HAP-1 (cell line): ENCODE results near the gene DST.

Experiments
- DNase-seq, 2 experiments: peaks; one replicate each; pipeline ENCODE4 v3.0.0-alpha.2; 2016 to 2020; ENCODE audit warnings: low spot score in 2 of 2
- H3K27me3 ChIP-seq: fragments of 250-450 bp; sonication (Bioruptor Pico); 2 replicates; pipeline ENCODE4 v1.5.1; 2020; ENCODE audit warnings: low read depth, mild to moderate bottlenecking, moderate library complexity
- H3K36me3 ChIP-seq: fragments of 250-450 bp; sonication (Bioruptor Pico); replicated peaks from 2 replicates; pipeline ENCODE4 v1.5.1; 2020; ENCODE audit warnings: mild to moderate bottlenecking
- H3K4me1 ChIP-seq: fragments of 250-450 bp; sonication (Bioruptor Pico); 2 replicates; pipeline ENCODE4 v1.5.1; 2020; ENCODE audit warnings: mild to moderate bottlenecking
- H3K4me3 ChIP-seq: fragments of 250-450 bp; sonication (Bioruptor Pico); 2 replicates; pipeline ENCODE4 v1.5.1; 2020; ENCODE audit warnings: mild to moderate bottlenecking, moderate library complexity
- H3K9me3 ChIP-seq: fragments of 250-450 bp; sonication (Bioruptor Pico); 2 replicates; pipeline ENCODE4 v1.5.1; 2020; ENCODE audit warnings: mild to moderate bottlenecking, moderate library complexity
- in situ Hi-C: fragments of 300-500 bp; cut with MboI; formaldehyde crosslinking; loops from 3 replicates; pipeline ENCODE4 v1.14.3; 2020; ENCODE audit warnings: low sequenced_read_pairs, inconsistent platforms, mixed read lengths

Gene DST

DNA sequence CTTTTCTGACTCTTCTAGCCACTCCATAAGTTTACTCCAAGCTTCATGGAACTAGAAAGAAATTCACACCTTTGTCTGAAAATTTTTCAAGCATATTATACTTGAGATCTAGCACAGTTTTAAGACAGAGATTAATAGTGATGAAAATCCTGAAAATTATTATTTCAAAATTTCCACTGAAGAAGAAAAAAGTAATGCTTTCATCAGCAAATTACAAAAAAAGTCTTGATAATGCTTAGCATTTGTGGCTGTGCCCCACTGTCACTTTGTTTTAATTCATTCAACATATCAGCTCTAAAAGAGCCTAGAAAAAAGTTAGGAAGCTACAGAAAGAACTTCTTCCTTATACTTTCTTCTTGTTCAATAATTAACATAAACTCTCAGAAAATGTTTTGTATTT, 153.1 kb downstream of the DST start:
- Histone ChIP-seq H3K4me1 (peaks cover 11% of the 10 kb centered on the region), H3K36me3 (peaks cover 21% of the 10 kb centered on the region), H3K27me3 (no peaks in the 10 kb centered on the region), H3K4me3 (no peak overlapping the region), H3K9me3 (no peaks in the 10 kb centered on the region)
- DNase-seq, result no peak
- in situ Hi-C loops, result no loop called here

DNA sequence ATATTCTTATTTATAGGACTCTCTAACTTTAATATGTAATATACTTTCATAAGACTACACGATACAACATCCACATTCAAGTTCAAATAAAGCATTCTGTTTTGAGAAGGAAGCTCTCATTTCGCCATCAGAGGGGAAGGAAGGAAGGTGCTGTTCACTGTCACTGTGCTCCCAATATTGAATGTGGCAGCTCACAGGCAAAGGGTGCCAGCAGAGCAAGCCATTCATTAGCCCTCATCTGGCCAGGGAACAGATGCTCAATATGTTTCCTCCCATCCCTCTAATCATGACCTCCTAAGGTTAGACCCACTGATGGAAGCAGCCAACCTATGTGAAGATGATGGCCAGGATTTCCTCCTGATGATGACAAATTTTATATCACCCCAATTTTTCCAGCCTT, 154.4 kb downstream of the DST start:
- Histone ChIP-seq H3K4me1 (peaks cover 11% of the 10 kb centered on the region), H3K4me3 (no peak overlapping the region), H3K27me3 (no peaks in the 10 kb centered on the region), H3K36me3 (peaks cover 21% of the 10 kb centered on the region), H3K9me3 (no peaks in the 10 kb centered on the region)
- in situ Hi-C loops, result no loop called here
- DNase-seq, result no peak

DNA sequence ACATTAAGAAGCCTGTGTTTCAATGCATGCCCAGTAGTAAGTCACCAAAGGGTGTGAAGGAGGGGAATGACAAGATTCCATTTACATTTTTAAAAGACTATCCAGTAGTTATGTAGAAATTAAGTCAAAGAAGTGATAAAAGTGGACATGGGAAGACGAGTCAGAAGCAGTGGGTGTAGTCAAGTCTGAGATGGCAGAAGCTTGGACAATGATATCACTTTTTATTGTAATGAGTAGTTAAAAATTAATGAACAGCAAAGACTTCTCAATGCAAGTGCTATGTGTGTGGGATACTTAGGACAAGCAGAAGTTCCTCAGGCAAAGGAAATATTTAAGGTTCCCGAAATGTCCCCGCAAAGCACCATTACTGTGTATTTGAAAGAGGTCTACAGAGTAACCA, 156.0 kb downstream of the DST start:
- Histone ChIP-seq H3K4me3 (no peak overlapping the region), H3K4me1 (peaks cover 5% of the 10 kb centered on the region), H3K36me3 (peaks cover 25% of the 10 kb centered on the region), H3K27me3 (no peaks in the 10 kb centered on the region), H3K9me3 (no peaks in the 10 kb centered on the region)
- DNase-seq, result no peak
- in situ Hi-C loops, result no loop called here

DNA sequence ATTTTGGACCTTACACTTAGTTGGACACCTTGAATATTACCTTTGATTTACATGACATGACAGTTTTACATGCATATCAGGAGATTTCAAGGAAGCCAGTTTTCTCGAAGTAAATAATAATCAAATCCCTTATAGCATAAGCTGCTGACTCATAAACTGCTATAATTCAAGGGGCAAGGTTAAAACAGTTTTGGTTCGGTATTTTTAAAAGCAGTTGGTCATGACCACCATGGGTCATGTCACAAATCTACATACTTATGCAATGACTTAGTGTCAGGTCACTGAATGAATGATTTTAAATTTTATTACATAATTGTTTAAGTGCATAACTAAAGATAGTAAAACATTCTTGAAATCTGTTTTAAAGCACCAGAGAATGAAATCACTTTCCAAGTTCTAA, 158.0 kb downstream of the DST start:
- Histone ChIP-seq H3K27me3 (no peaks in the 10 kb centered on the region), H3K4me1 (no peaks in the 10 kb centered on the region), H3K36me3 (peaks cover 45% of the 10 kb centered on the region), H3K9me3 (no peaks in the 10 kb centered on the region), H3K4me3 (no peak overlapping the region)
- in situ Hi-C loops, result no loop called here
- no peak for DNase-seq

DNA sequence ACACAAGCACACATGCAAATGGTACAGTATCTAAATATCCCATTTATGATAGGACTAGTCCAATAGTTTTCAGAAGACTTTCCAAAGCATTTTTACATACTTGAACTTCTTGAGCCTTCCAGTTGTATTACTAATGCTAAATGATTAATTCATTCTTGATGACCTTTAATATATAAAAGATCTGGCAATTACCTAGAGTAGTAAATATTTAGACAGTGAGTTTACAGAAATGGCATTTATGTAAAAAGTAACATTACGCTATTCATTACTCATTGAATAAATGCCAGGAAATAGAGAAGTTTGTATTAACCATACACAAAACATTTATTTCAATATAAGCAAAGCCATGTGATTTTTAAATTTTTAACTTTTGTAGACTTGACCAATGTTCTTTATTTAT, 158.8 kb downstream of the DST start:
- in situ Hi-C loops, result no loop called here
- Histone ChIP-seq H3K27me3 (no peaks in the 10 kb centered on the region), H3K9me3 (no peaks in the 10 kb centered on the region), H3K36me3 (peaks cover 42% of the 10 kb centered on the region), H3K4me1 (no peaks in the 10 kb centered on the region), H3K4me3 (no peak overlapping the region)
- no peak for DNase-seq

DNA sequence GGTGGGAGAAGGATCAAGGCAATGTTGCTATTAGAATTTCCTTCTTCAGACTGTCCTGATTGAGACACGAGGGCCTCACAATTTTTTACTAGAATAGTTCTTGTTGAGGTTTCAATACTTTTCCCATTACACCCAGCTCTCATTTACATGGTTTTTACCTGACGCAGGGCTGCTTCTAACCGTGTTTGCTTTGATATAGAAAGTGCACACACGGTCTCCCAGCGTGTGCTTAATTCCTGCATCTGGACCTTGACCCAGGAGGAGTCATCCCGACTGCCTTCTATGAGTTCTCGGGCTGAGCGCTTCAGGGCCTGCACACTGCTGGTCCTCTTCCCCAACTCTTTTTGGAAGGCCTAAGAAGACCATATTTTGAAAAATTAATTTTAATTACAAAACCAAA, 160.2 kb downstream of the DST start:
- no peaks in the 10 kb centered on the region for H3K9me3 ChIP-seq
- peaks cover 40% of the 10 kb centered on the region for H3K36me3 ChIP-seq
- H3K27me3 ChIP-seq, result no peaks in the 10 kb centered on the region
- no peak for DNase-seq
- H3K4me3 ChIP-seq, result no peak overlapping the region
- H3K4me1 ChIP-seq, result no peaks in the 10 kb centered on the region
- in situ Hi-C loops, result no loop called here

DNA sequence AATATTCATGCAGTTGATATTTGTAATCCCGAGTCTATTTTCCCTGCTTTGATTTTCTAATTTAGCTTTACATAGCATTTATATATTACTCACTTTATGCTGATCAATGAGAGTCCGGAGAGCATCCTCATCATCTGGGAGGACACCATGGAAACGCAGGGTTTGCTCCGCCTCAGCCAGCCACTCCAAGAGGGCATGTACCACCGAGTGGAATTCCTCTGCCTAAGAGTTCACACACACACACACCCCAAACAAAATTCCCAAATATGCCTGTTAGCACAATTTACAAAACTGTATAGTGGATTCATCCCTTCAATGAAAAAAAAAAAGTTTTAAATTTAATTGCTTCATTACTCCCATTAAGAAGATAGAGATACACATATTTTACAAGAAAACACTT, 160.7 kb downstream of the DST start:
- in situ Hi-C loops, result no loop called here
- H3K36me3 ChIP-seq, result peaks cover 34% of the 10 kb centered on the region
- no peak for DNase-seq
- H3K9me3 ChIP-seq, result no peaks in the 10 kb centered on the region
- no peaks in the 10 kb centered on the region for H3K4me1 ChIP-seq
- H3K4me3 ChIP-seq, result no peak overlapping the region
- H3K27me3 ChIP-seq, result no peaks in the 10 kb centered on the region

DNA sequence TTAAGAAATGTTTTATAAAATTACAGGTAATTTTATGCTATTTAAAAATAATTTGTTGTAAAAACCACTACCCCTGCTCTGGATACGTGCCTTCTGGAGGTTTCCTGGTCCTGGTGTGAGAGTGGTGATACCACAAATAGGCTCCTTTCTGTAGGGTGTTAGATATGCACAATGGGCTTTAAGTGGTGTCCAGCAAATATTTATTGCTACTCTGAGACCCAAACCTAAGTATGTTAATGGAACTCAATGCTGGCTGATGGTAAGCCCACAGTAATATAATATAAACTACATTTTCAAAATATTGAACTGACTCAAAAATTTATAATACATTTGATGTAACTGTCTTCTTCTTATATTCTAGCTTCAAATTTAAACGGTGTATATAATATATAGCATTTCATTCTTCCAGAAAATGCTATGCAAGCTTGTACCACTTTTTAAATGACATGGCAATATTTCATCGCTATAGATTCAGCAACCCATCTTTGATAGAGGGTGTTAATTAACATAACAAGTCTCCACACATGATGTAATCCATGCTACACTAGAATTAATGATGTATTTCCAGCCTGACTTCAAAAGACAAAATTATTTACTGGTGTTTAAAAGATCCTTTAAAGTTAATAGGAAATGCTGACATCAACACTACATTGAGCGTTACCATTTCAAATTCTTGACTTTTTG, 161.9 kb downstream of the DST start:
- Histone ChIP-seq H3K27me3 (no peaks in the 10 kb centered on the region), H3K9me3 (no peaks in the 10 kb centered on the region), H3K4me3 (no peak overlapping the region), H3K4me1 (no peaks in the 10 kb centered on the region), H3K36me3 (peaks cover 38% of the 10 kb centered on the region)
- in situ Hi-C loops, result no loop called here
- DNase-seq, result no peak

DNA sequence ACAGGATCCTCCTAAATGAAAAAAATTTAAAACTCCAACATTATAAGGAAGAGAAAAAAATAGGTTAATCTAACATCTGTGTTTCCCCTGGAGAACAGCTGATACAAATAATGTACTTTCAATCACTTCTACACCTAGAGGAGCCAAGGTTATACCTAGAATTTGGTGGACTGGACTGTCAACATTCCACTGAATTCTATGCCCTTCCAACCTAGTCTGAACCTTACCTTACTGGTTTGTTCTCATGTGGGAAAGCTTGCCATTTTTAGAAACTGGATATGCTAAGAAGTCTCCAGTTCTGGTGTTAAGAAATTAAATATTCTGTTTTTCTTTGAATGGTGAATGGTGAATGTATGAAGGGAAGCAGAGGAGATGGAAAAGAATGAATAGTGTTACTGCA, 162.4 kb downstream of the DST start:
- H3K4me3 ChIP-seq, result no peak overlapping the region
- no peak for DNase-seq
- no peaks in the 10 kb centered on the region for H3K27me3 ChIP-seq
- H3K9me3 ChIP-seq, result no peaks in the 10 kb centered on the region
- no peaks in the 10 kb centered on the region for H3K4me1 ChIP-seq
- peaks cover 39% of the 10 kb centered on the region for H3K36me3 ChIP-seq
- in situ Hi-C loops, result no loop called here

DNA sequence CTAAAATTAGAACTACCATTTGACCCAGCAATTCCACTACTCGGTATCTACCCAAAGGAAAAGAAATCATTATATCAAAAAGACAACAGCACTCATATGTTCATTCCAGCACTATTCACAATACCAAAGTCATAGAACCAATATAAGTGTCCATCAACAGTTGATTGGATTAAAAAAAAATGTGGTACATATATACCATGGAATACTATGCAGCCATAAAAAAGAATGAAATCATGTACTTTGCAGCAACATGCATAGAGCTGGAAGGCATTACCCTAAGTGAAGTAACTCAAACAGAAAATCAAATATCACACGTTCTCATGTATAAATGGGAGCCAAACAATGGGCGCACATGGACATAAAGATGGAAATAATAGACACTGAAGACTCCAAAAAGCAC, 163.3 kb downstream of the DST start:
- in situ Hi-C loops, result no loop called here
- Histone ChIP-seq H3K9me3 (no peaks in the 10 kb centered on the region), H3K27me3 (no peaks in the 10 kb centered on the region), H3K4me3 (no peak overlapping the region), H3K36me3 (peaks cover 39% of the 10 kb centered on the region), H3K4me1 (no peaks in the 10 kb centered on the region)
- no peak for DNase-seq

DNA sequence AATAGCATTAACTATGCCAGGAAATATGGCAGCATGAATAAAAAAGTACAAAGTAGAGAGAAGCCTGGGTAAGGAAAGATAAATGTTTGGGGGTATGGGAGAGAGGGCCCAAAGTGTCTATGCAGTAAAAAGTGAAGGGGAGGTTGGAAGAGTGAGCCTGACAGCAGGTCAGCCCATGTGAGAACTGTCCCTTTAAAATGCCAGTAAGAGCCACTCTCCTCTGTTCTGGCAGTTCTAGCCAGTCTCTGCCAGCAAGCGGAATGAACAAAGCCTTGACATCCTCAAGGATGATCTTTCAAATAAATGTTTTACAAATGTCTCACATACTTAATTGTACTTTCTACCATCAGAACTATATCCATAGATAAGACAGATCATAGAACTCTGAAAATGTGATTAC, 164.5 kb downstream of the DST start:
- H3K9me3 ChIP-seq, result no peaks in the 10 kb centered on the region
- no peaks in the 10 kb centered on the region for H3K27me3 ChIP-seq
- no peak overlapping the region for H3K4me3 ChIP-seq
- in situ Hi-C loops, result no loop called here
- no peak for DNase-seq
- peaks cover 45% of the 10 kb centered on the region for H3K36me3 ChIP-seq
- H3K4me1 ChIP-seq, result no peaks in the 10 kb centered on the region

DNA sequence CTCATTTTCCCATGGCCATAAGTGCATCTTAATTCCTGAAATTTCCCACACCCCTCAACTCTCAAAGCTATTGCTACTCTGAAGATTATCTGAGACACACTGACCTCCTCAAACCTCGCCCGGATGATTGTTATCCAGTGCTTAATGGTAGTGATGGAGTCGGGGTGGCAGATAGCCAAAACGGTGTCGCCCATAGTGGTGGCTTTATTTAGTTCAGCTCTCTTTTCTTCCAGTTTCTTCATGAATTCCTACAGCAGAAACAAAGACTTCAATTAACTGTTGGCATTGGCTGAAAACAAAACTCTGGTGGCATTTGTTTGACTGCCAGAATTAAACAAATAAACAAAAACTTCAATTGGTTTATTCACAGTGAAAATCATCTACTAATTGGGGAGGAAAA, 165.4 kb downstream of the DST start:
- Histone ChIP-seq H3K9me3 (no peaks in the 10 kb centered on the region), H3K27me3 (no peaks in the 10 kb centered on the region), H3K4me1 (no peaks in the 10 kb centered on the region), H3K4me3 (no peak overlapping the region), H3K36me3 (peaks cover 43% of the 10 kb centered on the region)
- no peak for DNase-seq
- in situ Hi-C loops, result no loop called here

DNA sequence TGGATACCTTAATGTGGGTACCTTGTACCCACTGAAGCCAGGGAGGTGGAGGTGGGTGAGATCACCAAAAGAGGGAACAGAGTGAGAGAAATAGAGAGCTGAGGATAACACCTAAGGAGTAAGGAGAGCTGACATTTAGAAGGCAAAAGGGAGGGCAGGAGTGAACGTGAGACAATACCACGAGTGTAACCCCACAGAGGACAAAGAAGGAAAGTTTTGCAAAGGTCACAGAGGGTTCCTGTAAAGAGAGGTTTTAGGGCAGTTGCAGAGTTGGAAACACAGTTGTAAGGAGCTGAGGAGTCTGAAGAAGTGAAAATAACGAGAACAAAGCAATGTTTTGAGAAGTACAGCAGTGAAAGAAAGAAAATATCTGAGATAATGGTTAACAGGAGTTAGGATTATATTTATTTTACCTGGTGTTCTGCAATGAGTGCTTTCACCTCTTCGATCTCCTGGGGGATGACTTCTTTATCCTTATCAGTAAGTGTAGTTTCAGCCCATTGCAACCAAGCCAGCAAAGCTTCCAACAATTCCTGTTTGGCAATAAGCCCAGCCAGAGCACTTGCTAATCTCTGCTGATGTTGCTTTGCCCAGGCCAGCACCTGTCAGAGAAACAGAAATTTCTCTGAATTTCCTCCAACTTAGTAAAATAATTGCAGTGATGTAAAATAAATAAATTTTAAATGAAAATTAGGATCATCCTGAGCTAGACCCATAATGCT, 166.8 kb downstream of the DST start:
- no peak for DNase-seq
- Histone ChIP-seq H3K27me3 (no peaks in the 10 kb centered on the region), H3K4me3 (no peak overlapping the region), H3K36me3 (peaks cover 45% of the 10 kb centered on the region), H3K9me3 (no peaks in the 10 kb centered on the region), H3K4me1 (no peaks in the 10 kb centered on the region)
- in situ Hi-C loops, result no loop called here

DNA sequence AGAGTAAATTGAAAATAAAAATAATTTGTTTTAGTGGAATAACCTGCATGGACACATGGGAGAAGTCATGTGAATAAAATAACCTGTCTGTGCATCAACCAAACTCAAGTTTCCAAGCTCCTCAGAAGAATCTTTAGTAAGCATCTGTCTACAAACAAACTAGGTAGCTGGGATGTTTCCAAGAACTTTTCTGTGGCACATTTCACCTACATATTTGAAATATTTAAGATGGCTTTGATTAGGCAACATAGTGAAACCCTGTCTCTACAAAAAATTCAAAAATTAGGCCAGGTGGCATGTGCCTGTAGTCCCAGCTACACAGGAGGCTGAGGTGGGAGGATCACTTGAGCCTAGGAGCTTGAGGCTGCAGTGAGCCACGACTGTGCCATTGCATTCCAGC, 168.2 kb downstream of the DST start:
- H3K4me3 ChIP-seq, result no peak overlapping the region
- no peaks in the 10 kb centered on the region for H3K4me1 ChIP-seq
- H3K27me3 ChIP-seq, result no peaks in the 10 kb centered on the region
- DNase-seq, result no peak
- H3K36me3 ChIP-seq, result peaks cover 43% of the 10 kb centered on the region
- in situ Hi-C loops, result no loop called here
- H3K9me3 ChIP-seq, result no peaks in the 10 kb centered on the region

DNA sequence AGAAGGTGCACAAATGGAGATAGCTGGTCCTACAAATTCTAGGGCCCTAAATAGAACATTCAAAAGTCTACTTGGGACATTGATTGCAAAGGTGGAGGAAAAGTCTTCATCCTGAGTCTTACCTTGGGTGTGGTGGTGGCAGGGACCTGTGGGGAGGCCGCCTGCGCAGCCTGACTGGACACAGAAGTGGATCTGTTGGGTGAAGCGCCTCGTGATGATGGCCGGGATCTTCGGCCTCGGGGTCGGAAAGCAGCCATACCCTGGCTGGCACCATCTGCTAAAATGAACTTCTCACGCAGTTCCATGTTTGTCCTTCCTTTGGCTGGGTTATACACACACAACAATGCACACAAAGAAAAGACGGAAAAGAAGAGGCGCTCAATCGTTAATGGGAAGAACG, 179.2 kb downstream of the DST start:
- H3K4me3 ChIP-seq, result no peak overlapping the region
- peaks cover 21% of the 10 kb centered on the region for H3K36me3 ChIP-seq
- in situ Hi-C loops, result no loop called here
- no peak for DNase-seq
- H3K4me1 ChIP-seq, result no peaks in the 10 kb centered on the region
- H3K27me3 ChIP-seq, result no peaks in the 10 kb centered on the region
- no peaks in the 10 kb centered on the region for H3K9me3 ChIP-seq
